ENCODE measurements around the gene TMPRSS9.

TMPRSS9 gene

GRCh38 chr19:2434267-2434666, 74.2 kb downstream of the TMPRSS9 start (continued):
- TF ChIP-seq, protein P1, sequence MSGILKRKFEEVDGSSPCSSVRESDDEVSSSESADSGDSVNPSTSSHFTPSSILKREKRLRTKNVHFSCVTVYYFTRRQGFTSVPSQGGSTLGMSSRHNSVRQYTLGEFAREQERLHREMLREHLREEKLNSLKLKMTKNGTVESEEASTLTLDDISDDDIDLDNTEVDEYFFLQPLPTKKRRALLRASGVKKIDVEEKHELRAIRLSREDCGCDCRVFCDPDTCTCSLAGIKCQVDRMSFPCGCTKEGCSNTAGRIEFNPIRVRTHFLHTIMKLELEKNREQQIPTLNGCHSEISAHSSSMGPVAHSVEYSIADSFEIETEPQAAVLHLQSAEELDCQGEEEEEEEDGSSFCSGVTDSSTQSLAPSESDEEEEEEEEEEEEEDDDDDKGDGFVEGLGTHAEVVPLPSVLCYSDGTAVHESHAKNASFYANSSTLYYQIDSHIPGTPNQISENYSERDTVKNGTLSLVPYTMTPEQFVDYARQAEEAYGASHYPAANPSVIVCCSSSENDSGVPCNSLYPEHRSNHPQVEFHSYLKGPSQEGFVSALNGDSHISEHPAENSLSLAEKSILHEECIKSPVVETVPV (CRISPR knock-in tag; IDR thresholded peaks at IDR 0.05): no peak
- no peak for TF ChIP-seq CSDC2 (CRISPR knock-in tag; IDR thresholded peaks at IDR 0.05)

DNA sequence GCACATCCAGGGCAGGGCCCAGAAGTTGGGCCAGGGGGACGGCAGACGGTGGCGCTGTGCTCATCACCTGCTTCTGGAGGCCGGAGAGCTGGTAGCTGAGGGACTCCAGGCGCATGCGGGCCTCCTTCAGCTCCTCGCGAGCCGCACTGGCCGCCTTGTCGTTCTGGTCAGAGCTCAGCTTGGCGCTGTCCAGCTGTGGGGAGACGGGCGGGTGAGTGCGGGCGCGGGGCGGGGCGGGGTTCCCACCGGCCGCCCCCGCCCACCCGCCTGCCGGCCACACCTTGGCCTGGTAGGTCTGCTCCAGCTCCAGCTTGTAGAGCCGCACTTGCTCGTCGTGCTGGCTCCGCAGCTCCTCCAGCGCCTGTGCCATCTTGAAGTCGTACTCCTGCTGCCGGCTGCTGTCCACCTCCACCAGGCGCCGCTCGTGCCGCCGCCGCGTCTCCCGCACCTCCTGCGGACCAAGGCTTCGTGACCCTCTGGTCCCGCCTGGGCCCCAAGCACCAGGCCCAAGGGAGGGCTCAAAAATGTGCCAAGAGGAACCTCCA, 74.7 kb downstream of the TMPRSS9 start:
- ATAC-seq: no peak
- TF ChIP-seq, protein P2, sequence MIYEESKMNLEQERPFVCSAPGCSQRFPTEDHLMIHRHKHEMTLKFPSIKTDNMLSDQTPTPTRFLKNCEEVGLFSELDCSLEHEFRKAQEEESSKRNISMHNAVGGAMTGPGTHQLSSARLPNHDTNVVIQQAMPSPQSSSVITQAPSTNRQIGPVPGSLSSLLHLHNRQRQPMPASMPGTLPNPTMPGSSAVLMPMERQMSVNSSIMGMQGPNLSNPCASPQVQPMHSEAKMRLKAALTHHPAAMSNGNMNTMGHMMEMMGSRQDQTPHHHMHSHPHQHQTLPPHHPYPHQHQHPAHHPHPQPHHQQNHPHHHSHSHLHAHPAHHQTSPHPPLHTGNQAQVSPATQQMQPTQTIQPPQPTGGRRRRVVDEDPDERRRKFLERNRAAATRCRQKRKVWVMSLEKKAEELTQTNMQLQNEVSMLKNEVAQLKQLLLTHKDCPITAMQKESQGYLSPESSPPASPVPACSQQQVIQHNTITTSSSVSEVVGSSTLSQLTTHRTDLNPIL (CRISPR knock-in tag; IDR thresholded peaks at IDR 0.05; ENCODE audit: low read depth): no peak
- TF ChIP-seq TCF4 (CRISPR knock-in tag; IDR thresholded peaks at IDR 0.05; ENCODE audit: borderline replicate concordance) (no peak), PPARA (CRISPR knock-in tag; IDR thresholded peaks at IDR 0.05; ENCODE audit: borderline replicate concordance) (no peak), CSDC2 (CRISPR knock-in tag; IDR thresholded peaks at IDR 0.05) (no peak), SNAI2 (CRISPR knock-in tag; IDR thresholded peaks at IDR 0.05) (no peak), ESRRG (CRISPR knock-in tag; IDR thresholded peaks at IDR 0.05) (no peak), PATZ1 (CRISPR knock-in tag; IDR thresholded peaks at IDR 0.05; ENCODE audit: borderline replicate concordance) (no peak), ZC3H10 (CRISPR knock-in tag; IDR thresholded peaks at IDR 0.05) (no peak), ZFP3 (CRISPR knock-in tag; IDR thresholded peaks at IDR 0.05) (no peak), ZNF565 (CRISPR knock-in tag; conservative IDR thresholded peaks at IDR 0.05; ENCODE audit: low read depth) (no peak), ZFP30 (CRISPR knock-in tag; IDR thresholded peaks at IDR 0.05) (no peak), ISL1 (CRISPR knock-in tag; IDR thresholded peaks at IDR 0.05) (no peak), RARB (CRISPR knock-in tag; IDR thresholded peaks at IDR 0.05) (no peak), BACH2 (CRISPR knock-in tag; IDR thresholded peaks at IDR 0.05; ENCODE audit: borderline replicate concordance) (no peak), TOX (CRISPR knock-in tag; IDR thresholded peaks at IDR 0.05; ENCODE audit: borderline replicate concordance) (no peak), OSR1 (CRISPR knock-in tag; IDR thresholded peaks at IDR 0.05) (no peak)
- TF ChIP-seq, protein P1 (CRISPR knock-in tag; IDR thresholded peaks at IDR 0.05): no peak

GRCh38 chr19:2436384-2436783, 76.3 kb downstream of the TMPRSS9 start:
- no peak for ATAC-seq
- TF ChIP-seq ARNTL (CRISPR knock-in tag; IDR thresholded peaks at IDR 0.05; ENCODE audit: borderline replicate concordance, low read depth) (no peak), RARB (CRISPR knock-in tag; IDR thresholded peaks at IDR 0.05) (no peak), BACH2 (CRISPR knock-in tag; IDR thresholded peaks at IDR 0.05; ENCODE audit: borderline replicate concordance) (no peak)
- TF ChIP-seq, protein P2 (CRISPR knock-in tag; IDR thresholded peaks at IDR 0.05; ENCODE audit: low read depth): no peak

- ATAC-seq: no peak
- TF ChIP-seq ZNF565 (CRISPR knock-in tag; conservative IDR thresholded peaks at IDR 0.05; ENCODE audit: low read depth) (no peak), CSDC2 (CRISPR knock-in tag; IDR thresholded peaks at IDR 0.05) (no peak), TOX (CRISPR knock-in tag; IDR thresholded peaks at IDR 0.05; ENCODE audit: borderline replicate concordance) (no peak), BACH2 (CRISPR knock-in tag; IDR thresholded peaks at IDR 0.05; ENCODE audit: borderline replicate concordance) (no peak), ARNTL (CRISPR knock-in tag; IDR thresholded peaks at IDR 0.05; ENCODE audit: borderline replicate concordance, low read depth) (no peak), RARB (CRISPR knock-in tag; IDR thresholded peaks at IDR 0.05) (no peak), ZNF70 (CRISPR knock-in tag; IDR thresholded peaks at IDR 0.05) (no peak)
- TF ChIP-seq, protein P1 (CRISPR knock-in tag; IDR thresholded peaks at IDR 0.05): no peak
- TF ChIP-seq, protein P2 (CRISPR knock-in tag; IDR thresholded peaks at IDR 0.05; ENCODE audit: low read depth): no peak
- TF ChIP-seq, protein P3, sequence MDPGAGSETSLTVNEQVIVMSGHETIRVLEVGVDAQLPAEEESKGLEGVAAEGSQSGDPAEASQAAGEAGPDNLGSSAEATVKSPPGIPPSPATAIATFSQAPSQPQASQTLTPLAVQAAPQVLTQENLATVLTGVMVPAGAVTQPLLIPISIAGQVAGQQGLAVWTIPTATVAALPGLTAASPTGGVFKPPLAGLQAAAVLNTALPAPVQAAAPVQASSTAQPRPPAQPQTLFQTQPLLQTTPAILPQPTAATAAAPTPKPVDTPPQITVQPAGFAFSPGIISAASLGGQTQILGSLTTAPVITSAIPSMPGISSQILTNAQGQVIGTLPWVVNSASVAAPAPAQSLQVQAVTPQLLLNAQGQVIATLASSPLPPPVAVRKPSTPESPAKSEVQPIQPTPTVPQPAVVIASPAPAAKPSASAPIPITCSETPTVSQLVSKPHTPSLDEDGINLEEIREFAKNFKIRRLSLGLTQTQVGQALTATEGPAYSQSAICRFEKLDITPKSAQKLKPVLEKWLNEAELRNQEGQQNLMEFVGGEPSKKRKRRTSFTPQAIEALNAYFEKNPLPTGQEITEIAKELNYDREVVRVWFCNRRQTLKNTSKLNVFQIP (CRISPR knock-in tag; IDR thresholded peaks at IDR 0.05; ENCODE audit: borderline replicate concordance, low read depth): no peak
Measured at GRCh38 chr19:2436926-2437325, 76.9 kb downstream of the TMPRSS9 start.

All from SK-N-SH treated with all-trans-retinoic acid at 6 μM for 48 hours (cell line).